Ovary (tissue), 9 donors: ENCODE results near the gene ANKRD42. TPM values are rescaled to one million over a fixed set of nuclear protein-coding genes. Genes with fewer than 3 reads are reported as not detected.

Source experiments
- DNase-seq, 5 donors: peaks; one replicate each; pipeline ENCODE4 v3.0.0-alpha.2; 2019 to 2020
- H3K27ac ChIP-seq, 2 donors: fragments of 200-600 bp; one replicate each; pipeline versions ENCODE4 v1.5.1 to v1.8.0; 2019 to 2022
- H3K27me3 ChIP-seq: fragments of 200-600 bp; one replicate; pipeline ENCODE4 v1.8.0; 2022
- H3K36me3 ChIP-seq: fragments of 200-600 bp; sonication (generic); one replicate; pipeline ENCODE4 v1.5.1; 2019
- H3K4me1 ChIP-seq: one replicate; pipeline ENCODE4 v1.8.1; 2013; ENCODE audit warnings: mild to moderate bottlenecking, moderate library complexity; ENCODE audit not compliant: insufficient read depth
- H3K4me3 ChIP-seq: fragments of 200-600 bp; sonication (generic); one replicate; pipeline ENCODE4 v1.5.1; 2017
- H3K9me3 ChIP-seq, 2 donors: fragments of 200-600 bp in 1 of 2; sonication (generic) in 1 of 2; one replicate each; pipeline versions ENCODE4 v1.5.1 to v1.8.1; 2013 to 2019; ENCODE audit warnings: mild to moderate bottlenecking in 1 of 2, moderate library complexity in 1 of 2
- EP300 ChIP-seq: sonication (generic); formaldehyde crosslinking; IDR thresholded peaks from one replicate; pipeline ENCODE4 v1.6.1; 2017; ENCODE audit warnings: antibody characterized with exemption
- POLR2A ChIP-seq: fragments of 450-650 bp; IDR thresholded peaks from one replicate; pipeline ENCODE4 v1.6.1; 2017; ENCODE audit warnings: antibody characterized with exemption, mild to moderate bottlenecking, moderate library complexity
- WGBS, 3 donors: extraction: QIAGEN DNeasy Blood & Tissue Kit in 1 of 3; methylation state at CpG; one replicate each; pipeline versions ENCODE4 v1.1.5 to v1.1.7; 2013 to 2017; 5-methylcytosine and 5-hydroxymethylcytosine counted together
- intact Hi-C, 4 donors: fragments of 100-400 bp; cut with DNase I; formaldehyde crosslinking; loops; one replicate each; pipeline versions ENCODE4 v1.11.0 to v1.15.1; 2022 to 2023
- polyA plus RNA-seq, 2 donors: library from polyadenylated mRNA; stranded (reverse); fragments of 200-250 nt in 1 of 2; fragments of 350-450 nt in 1 of 2; fragmentation: Illumina TruSeq in 1 of 2; extraction: RNeasy Lipid Tissue Mini Kit (QIAGEN cat#74804) in 1 of 2; gene quantifications; one replicate each; pipeline ENCODE4 v1.2.3, GENCODE V29; 2013 to 2014
- total RNA-seq, 7 donors: library from RNA; depleted of rRNA in 2 of 7; stranded (reverse); fragments of >200 nt in 2 of 7; fragmentation: NEBNext Ultra II Directional in 3 of 7; extraction: Animal tissue kit (Norgen Biotek cat#: 25700) in 3 of 7; gene quantifications; one replicate each; pipeline versions ENCODE4 v1.1.0 to v1.2.4, GENCODE V29; 2016 to 2023
- TF ChIP-seq, protein P1 (sequence below), 3 donors: fragments of 450-650 bp in 2 of 3; fragments of 200-600 bp in 1 of 3; IDR thresholded peaks; one replicate each; pipeline versions ENCODE4 v1.5.1 to v1.8.0; 2016 to 2022; ENCODE audit warnings: antibody characterized with exemption in 3 of 3, mild to moderate bottlenecking in 1 of 3
- donor health status: DM: no; HTN: no; CAD: no; lungs with moderate emphysema.
- donor health status: DM: no; HTN: no; CAD: no.
- donor health status: Bipolar disorder and iron deficiency.
- donor health status: DM: yes; HTN: yes; CAD: no.
- donor health status: DM: no; HTN: no; CAD: no.
- donor health status: DM: yes; HTN: yes; CAD: no.

The ANKRD42 gene
- total and polyA plus RNA-seq, 9 donors: 5.6 to 21.7 (median 14.0) TPM

DNA sequence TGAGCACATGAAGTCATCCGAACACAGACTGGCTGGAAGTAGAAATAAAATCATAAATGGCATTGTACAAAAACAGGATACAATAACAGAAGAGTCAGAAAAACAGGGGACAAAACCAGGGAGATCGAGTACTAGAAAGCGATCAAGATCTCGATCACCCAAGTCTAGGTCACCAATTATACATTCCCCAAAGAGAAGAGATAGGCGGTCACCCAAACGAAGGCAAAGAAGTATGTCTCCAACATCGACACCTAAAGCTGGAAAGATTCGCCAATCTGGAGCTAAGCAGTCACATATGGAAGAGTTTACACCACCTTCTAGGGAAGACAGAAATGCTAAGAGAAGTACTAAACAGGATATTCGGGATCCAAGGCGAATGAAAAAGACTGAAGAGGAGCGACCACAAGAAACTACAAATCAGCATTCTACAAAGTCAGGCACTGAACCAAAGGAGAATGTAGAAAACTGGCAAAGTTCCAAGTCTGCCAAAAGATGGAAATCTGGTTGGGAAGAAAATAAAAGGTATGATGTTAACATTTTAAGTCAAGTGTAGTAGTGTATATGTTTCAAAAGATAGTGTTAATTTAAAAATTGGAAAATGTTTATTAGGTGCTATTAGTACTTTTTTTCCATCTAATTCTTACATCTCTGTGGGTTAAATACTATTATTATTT lies 27.2 kb upstream of the ANKRD42 start:
- no peaks in the 10 kb centered on the region for H3K9me3 ChIP-seq
- H3K27ac ChIP-seq: no peak overlapping the region
- TF ChIP-seq, protein P1, sequence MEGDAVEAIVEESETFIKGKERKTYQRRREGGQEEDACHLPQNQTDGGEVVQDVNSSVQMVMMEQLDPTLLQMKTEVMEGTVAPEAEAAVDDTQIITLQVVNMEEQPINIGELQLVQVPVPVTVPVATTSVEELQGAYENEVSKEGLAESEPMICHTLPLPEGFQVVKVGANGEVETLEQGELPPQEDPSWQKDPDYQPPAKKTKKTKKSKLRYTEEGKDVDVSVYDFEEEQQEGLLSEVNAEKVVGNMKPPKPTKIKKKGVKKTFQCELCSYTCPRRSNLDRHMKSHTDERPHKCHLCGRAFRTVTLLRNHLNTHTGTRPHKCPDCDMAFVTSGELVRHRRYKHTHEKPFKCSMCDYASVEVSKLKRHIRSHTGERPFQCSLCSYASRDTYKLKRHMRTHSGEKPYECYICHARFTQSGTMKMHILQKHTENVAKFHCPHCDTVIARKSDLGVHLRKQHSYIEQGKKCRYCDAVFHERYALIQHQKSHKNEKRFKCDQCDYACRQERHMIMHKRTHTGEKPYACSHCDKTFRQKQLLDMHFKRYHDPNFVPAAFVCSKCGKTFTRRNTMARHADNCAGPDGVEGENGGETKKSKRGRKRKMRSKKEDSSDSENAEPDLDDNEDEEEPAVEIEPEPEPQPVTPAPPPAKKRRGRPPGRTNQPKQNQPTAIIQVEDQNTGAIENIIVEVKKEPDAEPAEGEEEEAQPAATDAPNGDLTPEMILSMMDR (IDR thresholded peaks at IDR 0.05): no peak
- no peak for TF ChIP-seq EP300
- TF ChIP-seq POLR2A: no peak
- DNase-seq: no peak
- no peaks in the 10 kb centered on the region for H3K36me3 ChIP-seq
- intact Hi-C loops: no loop called here
- H3K27me3 ChIP-seq: no peaks in the 10 kb centered on the region
- H3K4me3 ChIP-seq: no peak overlapping the region
- peaks cover 6% of the 10 kb centered on the region for H3K4me1 ChIP-seq
- WGBS, 3 donors: 94 to 98% (median 97%) methylated on average over 11 of the region's 11 CpGs

DNA sequence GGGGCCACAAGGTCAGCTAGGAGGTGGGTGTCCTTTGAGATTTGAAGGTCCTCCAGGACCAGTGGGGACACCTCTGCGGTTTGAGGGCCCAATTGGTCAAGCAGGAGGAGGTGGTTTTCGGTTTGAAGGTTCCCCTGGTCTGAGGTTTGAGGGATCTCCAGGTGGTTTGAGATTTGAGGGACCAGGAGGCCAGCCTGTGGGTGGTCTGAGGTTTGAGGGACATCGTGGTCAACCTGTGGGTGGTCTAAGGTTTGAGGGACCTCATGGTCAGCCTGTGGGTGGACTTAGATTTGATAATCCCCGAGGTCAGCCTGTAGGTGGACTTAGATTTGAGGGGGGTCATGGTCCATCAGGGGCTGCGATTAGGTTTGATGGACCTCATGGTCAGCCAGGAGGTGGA lies 24.8 kb upstream of the ANKRD42 start:
- no peaks in the 10 kb centered on the region for H3K27me3 ChIP-seq
- no peak for DNase-seq
- intact Hi-C loops: no loop called here
- 94 to 100% (median 98%) methylated on average over 5 of the region's 5 CpGs for whole genome bisulfite sequencing, 3 donors
- H3K4me3 ChIP-seq: no peak overlapping the region
- H3K4me1 ChIP-seq: peaks cover 8% of the 10 kb centered on the region
- H3K27ac ChIP-seq: no peak overlapping the region
- no peaks in the 10 kb centered on the region for H3K36me3 ChIP-seq
- no peaks in the 10 kb centered on the region for H3K9me3 ChIP-seq
- no peak for TF ChIP-seq EP300

GRCh38 chr11:83170865-83171264 lies 22.6 kb upstream of the ANKRD42 start:
- Histone ChIP-seq H3K27me3 (no peaks in the 10 kb centered on the region), H3K4me3 (peak overlapping the region; percentile 15), H3K9me3 (no peaks in the 10 kb centered on the region), H3K27ac (no peak overlapping the region), H3K4me1 (peaks cover 9% of the 10 kb centered on the region), H3K36me3 (no peaks in the 10 kb centered on the region)
- WGBS, 3 donors: 64 to 72% (median 64%) methylated on average over 2 of the region's 2 CpGs
- intact Hi-C loops: no loop called here
- DNase-seq: no peak
- TF ChIP-seq, protein P1 (IDR thresholded peaks at IDR 0.05): no peak
- TF ChIP-seq EP300: no peak
- TF ChIP-seq POLR2A: no peak

DNA sequence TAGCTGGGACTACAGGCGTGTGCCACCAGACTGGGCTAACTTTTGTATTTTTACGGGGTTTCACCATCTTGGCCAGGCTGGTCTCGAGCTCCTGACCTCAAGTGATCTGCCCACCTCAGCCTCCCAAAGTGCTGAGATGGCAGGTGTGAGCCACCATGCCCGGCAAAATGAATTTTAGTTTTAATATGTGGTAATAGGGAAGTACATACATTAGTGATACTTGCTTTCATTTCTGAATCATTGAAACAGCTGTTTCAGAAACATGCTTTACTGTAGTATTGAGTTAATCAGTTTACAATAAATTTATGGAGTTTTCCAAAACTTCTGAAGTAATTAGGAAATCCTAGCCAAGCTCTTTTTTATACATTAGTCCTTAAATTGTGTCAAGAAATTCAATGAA lies 21.0 kb upstream of the ANKRD42 start:
- WGBS, 3 donors: 92 to 94% (median 92%) methylated on average over 4 of the region's 4 CpGs
- DNase-seq: no peak
- Histone ChIP-seq H3K4me1 (peaks cover 9% of the 10 kb centered on the region), H3K36me3 (no peaks in the 10 kb centered on the region), H3K4me3 (no peak overlapping the region), H3K27me3 (no peaks in the 10 kb centered on the region), H3K9me3 (no peaks in the 10 kb centered on the region), H3K27ac (no peak overlapping the region)
- intact Hi-C loops: no loop called here
- TF ChIP-seq, protein P1 (IDR thresholded peaks at IDR 0.05): no peak
- no peak for TF ChIP-seq EP300
- TF ChIP-seq POLR2A: no peak

GRCh38 chr11:83174008-83174407 lies 19.5 kb upstream of the ANKRD42 start:
- no peak overlapping the region for H3K4me3 ChIP-seq
- H3K27ac ChIP-seq: no peak overlapping the region
- no peaks in the 10 kb centered on the region for H3K27me3 ChIP-seq
- H3K36me3 ChIP-seq: no peaks in the 10 kb centered on the region
- intact Hi-C loops: no loop called here
- H3K9me3 ChIP-seq: no peaks in the 10 kb centered on the region
- no peak for DNase-seq
- peaks cover 9% of the 10 kb centered on the region for H3K4me1 ChIP-seq
- TF ChIP-seq, protein P1 (IDR thresholded peaks at IDR 0.05): no peak
- TF ChIP-seq EP300 (no peak), POLR2A (no peak)
